NCI-H460 (cell line): ENCODE data around the gene NTN3. TPM values are rescaled to one million over a fixed set of nuclear protein-coding genes. Genes with fewer than 3 reads are reported as not detected.
"Not testable (repeated sequence)": the region's sequence is repeated elsewhere in the genome, so short reads cannot be mapped to it uniquely, and the experiment has no call there.

Source experiments
- DNase-seq: peaks from one replicate; pipeline ENCODE4 v3.0.0-alpha.2; 2016; ENCODE audit warnings: low read depth; ENCODE audit errors: extremely low read depth
- total RNA-seq: library from RNA; depleted of rRNA; stranded (reverse); fragments of >200 nt; shearing (Covaris generic); gene quantifications from 2 replicates; pipeline ENCODE4 v1.2.3, GENCODE V29; 2014

The NTN3 gene
- total RNA-seq, 1 experiment from 2014 or later = 0.07 TPM

DNA sequence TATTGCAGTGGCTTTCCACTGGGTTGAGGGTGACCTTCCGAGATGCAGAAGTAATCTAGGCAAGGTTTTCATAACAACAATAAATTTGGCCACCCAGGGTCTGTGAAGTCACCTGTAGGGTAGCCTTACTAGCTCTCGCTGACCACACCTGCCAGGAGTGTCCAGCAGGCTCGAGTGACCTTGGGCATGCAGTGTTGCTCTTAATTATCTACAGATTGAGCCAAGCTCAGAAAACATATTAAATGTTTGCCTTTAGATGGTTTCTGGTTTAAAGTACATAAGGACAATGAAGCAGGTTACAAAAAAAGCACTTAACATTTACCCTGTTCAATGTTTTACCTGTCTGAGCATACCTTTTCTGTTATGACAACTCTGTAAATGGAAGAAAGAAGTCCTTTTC is 5.6 kb downstream of the NTN3 start:
- no peak for DNase-seq

DNA sequence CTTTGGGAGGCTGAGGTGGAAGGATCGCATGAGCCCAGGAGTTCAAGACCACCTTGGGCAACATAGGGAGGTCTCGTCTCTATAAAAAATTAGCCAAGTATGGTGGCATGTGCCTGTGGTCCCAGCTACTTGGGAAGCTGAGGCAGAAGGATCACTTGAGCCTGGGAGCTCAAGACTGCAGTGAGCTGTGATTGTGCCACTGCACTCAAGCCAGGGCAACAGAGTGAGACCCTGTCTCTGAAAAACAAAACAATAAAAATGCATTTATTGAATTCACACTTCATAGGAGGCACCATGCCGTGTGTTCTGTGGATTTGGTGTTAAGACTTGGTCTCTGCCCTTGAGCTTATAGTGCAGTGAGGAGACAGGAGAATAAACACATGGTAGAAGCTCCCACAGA is 6.2 kb downstream of the NTN3 start:
- DNase-seq = no peak

DNA sequence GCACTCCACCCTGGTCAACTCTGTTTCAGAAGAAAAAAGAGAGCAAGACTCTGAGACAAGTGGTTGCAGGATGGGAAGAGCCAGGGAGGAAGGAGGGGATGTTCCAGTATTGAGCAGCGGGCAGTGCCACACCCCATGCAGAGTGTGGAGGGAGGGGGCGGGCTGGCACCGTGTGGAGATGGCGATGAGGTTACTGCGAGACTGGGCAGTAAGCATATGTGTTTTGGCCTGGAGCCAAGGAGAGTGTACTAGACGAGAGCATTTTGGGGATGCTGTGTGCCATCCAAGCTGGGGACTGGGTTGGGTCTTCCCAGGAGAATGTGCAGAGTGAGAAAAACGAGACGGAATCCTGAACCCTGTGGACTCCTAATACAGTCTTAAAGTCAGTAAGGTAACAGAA is 7.2 kb downstream of the NTN3 start:
- DNase-seq = no peak

DNA sequence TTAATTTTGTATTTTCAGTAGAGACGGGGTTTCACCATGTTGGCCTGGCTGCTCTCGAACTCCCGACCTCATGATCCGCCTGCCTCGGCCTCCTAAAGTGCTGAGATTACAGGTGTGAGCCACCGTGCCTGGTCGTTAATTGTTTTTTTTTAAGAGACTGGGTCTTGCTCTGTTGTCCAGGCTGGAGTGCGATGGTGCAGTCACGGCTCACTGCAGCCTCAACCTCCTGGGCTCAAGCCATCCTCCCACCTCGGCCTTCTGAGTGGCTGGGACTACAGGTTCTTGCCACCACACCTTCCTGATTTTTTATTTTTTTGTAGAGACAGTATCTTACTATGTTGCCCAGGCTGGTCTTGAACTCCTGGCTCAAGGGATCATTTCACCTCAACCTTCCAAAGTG is 8.9 kb downstream of the NTN3 start:
- DNase-seq = not testable (repeated sequence)

DNA sequence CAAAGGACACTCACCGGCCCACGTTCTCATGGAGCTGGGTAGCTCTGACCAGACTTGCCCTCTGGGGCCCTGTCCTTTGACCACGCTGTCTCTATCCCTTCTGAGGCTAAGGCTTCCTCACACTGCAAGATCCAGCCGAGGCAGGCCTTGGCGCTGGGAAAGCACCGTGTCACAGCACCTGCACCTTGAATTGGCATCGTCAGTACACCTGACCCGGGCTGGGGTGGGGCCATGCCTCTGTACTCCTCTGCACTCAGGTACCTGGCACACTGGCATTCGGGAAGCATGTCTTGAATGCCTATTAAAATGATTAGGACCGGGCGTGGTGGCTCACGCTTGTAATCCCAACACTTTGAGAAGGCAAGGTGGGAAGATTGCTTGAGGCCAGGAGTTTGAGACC is 9.9 kb downstream of the NTN3 start:
- DNase-seq = no peak

DNA sequence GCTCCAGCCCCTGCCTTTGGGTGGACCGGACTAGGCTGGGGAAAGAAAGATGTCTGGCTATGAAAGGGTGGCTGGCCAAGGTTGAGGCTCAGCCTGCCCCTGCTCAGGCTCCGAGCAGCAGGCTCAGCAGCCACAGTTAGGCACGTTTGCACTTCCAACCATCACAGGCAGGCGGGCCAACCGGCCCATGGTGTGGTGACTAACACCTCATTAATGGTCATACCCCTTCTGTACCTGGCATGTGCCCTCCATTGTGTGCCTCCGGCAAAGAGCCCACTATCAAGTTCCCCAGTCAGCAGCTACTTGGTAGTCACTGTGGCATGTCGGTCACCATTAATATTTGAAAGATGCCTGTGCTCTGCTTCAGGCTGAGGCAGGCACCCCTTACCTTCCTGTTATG is 10.6 kb downstream of the NTN3 start:
- DNase-seq = no peak

DNA sequence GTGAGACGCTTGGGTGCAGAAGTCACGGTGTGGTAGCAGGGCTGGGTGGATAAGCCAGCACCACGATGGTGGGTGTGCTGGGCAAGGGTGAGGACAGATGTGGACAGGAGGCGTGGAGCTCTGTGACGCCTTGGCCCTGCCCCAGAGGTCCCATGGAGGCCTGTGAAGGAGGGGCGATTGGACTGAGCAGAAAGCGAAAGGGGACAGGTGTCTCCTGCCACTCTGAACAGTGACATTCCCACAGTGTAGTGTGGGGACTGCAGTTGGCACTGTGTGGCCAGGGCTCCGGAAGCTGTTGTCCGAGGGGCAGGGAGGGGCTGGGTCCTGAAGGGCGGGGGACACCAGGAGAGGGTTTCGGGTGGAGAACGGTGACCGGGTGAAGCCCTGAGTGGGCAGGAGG is 11.2 kb downstream of the NTN3 start:
- no peak for DNase-seq

DNA sequence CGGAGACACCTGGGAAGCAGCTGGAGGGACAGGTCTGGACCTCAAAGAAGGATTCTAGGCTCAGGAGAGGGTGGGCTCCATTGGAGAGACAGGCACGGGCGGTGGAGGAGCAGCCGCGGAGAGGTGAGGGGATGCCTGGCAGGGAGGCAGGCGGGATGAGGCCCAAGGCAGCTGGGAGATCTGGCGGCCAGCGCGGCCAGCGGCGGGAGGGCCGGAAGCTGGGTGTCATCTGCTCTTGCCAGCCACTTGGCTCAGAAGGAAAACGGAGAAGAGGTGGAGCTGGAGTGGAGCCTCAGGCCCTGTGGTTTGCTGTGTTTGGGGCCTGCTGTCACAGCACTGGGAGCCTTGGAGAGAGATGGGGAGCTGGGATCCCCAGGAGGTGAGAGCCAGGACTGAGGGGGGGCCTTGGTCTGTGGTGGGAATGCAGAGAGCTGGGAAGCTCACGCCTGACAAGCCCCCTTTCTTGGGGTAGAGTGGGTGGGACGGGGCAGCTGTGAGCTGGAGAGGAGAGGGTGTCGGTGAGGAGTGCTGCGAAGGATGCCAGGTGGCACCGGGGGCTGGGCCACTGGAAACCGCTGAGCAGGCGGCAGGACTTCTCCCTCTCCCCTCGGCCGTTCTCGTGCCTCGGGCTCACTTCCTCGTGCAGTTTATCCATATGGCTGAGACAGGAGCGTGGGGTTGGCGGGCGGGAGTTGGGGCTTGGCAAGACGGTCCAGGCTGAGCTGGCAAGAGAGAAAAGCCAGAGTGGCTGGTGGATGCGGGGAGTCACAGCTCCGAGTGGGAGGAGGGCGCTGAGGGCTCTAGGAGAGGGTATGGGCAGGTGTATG is 11.8 kb downstream of the NTN3 start:
- DNase-seq = no peak

DNA sequence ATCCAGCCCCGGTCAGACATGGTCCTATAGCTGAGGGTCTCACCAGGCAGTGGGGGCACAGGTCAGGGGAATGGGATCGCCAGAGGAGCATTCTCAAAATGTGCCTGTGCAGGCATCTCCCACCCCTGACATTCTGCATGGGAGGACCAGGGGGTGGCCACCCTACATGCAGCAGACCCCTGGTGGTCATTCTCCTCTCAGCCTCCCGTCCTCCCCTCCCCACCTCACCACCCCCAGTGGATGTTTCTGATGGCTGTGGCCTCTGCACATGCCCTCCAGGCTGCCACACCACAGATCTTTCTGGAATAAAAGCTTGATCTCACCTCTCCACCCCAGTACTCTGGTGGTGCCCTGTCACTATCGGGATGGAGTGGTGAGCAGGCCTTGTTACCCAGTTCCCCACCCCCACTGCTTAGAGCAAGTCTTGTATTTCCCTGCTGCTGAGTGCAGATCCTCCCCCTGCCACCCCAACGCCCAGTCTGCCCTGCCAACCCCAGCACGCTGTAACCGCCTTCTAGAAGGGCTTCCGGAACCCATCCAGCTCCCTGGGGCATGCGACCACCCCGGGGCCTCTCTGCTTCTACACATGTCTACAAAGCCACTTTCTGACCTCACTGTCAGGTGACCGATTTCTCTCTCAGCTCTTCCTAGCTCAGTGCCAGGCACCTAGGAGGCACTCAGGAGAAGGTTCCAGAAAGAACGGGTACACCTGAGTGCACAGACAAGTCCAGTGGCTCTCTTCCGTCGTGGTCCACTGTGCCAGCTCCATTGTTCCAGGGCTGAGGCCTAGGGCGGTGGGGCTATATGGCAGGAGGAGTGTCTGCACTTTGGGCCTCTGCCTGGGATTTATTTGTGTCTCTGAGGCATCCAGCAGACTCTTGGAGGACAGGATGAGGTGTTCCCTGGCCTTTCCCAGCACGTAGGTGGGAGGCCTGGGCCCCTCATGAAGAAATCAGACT is 13.1 kb downstream of the NTN3 start:
- no peak for DNase-seq

DNA sequence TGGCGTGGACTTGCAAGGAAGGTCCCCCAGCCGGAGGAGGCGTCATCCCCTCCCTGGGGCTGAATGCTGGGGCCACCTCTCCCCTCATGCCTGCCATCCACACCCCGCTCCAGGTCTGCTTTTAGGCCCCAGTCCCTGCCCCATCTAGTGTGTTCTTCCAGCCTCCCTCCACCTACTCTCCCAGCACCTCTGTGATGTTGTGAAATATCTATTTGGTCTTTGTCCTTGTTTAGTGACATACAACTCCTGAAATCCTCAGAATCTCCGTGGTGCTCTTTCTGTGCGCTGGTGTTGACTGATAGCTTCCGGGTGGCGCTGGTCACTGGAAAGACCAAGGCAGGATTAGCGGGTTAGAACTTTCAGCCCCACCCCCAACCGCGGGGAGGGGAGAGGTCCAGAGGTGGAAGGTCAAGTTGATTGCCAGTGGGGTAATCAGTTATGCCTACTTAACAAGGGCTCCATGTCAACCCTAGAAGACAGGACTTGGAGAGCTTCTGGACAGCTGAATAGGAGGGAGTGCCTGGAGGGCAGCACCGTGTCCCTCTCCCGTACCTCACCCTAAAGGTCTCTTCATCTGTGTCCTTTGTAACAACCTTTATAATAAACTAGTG is 13.9 kb downstream of the NTN3 start:
- DNase-seq = no peak

DNA sequence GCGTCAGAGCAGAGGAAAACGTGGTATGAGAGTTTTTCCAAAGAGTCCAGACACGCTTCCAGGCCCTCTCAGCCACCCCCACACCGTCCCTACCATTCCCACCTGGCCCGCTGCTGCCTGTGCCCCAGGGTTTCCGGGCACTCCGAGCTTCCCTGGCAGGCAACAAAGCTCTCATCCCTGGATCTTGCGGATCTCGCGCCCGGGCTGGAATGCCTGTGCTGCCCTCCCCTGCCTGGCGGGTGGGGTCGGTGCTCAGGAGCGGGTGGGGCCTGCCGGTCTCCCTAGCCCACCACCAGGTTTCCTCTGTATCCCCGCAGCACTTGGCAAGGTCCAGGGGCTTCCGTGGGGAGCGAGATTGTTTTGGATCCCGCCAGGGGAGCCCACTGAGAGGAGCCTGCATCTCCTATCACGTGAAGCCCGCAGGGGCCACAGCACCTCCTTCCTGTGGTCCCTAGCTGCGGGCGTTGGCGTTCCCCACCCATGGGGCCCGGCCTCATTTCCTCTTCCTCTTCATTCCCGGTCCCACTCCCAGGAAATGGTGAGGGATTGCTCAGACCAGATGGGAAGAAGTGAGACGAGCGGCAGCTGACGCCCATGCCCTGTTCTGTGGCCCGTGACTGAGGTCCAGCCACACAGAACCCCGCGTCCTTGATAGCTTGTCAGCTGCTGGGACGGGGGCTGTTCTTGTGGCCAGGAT is 14.9 kb downstream of the NTN3 start:
- no peak for DNase-seq

DNA sequence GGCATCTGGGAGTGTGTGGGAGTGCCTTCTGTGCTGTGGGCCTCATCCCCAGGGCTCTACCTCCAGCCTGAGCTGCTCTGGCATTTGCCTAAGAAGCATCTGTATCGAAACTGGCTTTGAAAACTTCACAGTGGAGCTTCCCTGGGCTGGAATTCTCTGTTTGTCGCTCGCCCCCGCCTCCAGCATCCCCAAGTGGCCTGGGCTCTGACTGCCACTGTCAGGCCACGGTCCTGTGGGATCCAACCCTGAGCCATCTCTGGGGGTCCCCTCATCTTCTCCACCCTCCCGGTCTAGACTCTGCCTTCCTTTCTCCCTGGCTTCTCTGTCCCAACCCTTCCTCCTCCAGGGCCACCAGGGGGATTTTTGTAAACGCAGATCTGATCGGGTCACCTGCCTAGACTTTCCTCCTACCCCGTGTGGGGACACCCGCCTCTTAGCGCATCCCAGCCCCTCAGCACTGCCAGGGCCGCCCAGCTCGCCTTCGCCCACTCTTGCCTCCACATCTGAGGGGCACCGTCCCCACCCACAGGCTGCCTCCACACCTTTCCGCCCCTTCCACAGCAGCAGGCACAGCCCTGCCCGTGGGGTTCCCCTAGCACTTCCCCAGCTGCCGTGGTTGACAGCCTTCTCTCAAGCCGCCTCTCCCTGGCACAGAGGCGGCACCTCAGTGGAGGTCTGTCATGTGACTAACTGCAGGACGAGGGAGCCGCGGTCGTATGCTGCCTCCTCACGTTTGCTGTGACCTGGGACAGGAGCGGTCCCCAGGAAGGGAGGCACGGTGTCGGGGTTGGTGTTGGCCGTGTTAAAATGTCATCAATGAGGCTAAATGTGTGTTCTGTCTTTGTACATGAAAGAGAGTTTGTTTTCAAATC is 15.8 kb downstream of the NTN3 start:
- no peak for DNase-seq

DNA sequence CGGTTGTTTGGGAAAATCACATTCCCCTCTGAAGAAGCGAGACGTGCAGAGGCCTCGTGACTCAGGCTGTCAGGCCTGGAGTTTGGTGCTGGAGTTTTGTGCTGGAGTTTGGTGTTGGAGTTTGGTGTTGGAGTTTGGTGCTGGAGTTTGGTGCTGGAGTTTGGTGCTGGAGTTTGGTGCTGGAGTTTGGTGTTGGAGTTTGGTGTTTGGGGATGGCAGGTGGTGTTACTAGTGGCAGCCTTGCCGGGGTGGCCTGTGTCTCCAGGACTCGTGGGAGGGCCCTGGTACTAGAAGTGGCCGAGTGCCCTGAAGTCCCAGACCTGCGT is 16.4 kb downstream of the NTN3 start:
- no peak for DNase-seq

DNA sequence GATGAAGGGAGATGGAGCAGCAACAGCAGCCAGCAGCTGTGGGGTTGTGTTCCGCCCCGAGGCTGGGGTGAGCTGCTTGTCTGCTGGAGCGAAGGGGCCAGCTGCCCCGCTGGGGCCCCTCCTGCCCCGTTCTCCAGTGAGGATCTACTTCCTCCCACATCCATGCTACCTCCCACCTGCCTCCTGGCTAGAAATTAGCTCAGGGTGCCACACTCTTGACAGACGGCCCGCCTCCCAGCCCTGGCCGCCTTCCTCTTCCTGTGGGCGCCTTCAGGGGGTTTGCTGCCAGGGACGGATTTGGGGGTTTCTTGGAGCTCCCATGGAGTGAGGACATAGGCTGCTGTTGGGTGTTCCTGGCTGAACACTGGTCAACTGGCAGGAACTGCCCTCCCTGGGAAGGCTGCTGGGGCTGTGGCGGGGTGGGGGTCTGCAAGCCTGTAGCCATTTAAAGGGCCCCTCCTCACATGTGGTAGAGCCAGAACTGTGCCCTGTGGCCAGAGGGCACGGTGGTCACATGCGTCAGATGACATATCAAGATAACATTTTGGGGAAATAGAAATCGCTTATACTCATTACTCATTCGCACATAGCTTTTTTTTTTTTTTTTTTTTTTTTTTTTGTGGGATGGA is 16.9 kb downstream of the NTN3 start:
- DNase-seq = no peak

DNA sequence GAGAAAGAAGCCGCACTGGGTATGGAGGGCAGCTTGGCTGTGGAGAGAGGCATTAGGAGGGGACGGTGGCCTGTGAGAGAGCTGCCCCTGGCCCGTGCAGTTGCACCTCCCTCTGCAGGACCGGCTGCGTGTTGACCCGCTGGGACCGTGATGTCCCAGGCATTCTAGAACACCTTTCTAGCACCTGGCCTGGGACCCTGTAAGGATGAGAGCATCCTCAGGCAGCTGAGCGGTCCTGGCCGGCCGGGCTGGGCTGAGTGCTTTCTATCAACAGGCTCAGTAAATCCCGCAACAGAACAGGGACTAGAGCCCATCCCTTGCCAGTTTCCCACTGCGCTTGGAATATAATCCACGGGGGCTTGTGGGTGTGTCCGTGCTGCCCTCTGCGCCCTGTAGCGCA is 18.5 kb downstream of the NTN3 start:
- DNase-seq = no peak

DNA sequence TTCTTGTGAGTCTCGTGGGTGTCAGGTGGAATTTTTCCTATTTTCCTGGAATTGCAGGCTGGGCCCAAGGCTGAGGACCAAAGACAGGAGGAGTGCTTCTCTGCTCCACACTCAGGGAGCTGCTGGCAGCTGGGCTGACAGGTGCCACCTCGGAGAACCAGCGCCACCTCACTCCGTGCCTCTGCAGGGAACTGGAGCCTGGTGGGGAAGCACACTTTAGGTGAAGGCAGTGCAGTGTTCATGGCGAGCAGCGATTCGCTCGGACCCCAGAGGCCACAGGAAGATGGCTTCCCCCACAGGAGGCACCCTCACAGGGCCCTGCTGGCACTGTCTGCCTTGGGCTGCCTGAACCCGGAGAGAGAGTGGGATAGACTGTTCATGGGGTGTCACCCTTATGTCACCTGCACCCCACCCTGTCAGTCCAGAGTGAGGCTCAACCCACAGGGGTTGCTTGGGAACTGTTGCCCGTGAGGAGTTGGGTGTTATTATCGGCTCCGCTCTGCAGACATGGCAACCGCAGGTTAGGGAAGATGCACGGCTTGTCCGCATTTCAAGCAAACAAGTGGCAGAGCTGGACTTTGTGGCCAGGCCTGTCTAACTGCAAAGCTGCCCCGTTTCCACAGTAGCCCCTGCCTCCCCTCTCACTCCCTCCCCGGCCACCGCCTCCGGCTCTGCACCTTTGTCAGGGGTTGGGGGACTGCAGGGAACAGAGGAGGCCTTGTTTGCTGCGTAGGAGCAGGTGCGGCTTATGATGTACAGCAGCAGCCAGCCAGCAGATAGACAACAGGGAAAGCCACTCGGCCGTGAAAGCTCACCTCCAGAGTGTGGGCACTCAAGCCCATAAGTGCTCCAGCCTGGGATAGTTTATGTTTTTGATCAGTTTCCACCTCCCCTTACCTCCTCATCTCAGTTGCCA is 19.4 kb downstream of the NTN3 start:
- no peak for DNase-seq

DNA sequence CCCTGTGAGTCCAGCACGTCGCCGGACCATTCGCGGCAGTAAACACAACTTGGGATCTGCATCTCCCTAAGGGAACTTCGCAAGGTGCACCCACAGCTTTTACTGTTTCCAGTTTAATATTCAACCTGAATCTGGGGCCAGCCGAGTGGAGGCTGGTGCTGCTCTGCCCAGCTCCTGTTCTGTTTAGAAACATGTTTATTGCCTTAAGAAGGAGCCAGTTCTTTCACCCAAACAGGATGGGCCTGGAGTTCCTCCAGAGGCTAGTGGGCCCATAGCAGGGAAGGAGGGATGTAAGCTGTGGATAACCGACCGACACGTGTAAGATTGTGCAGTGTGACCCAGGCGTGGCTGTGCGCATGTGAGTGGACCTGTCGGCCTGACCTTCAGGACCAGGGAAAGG is 21.2 kb downstream of the NTN3 start:
- no peak for DNase-seq

DNA sequence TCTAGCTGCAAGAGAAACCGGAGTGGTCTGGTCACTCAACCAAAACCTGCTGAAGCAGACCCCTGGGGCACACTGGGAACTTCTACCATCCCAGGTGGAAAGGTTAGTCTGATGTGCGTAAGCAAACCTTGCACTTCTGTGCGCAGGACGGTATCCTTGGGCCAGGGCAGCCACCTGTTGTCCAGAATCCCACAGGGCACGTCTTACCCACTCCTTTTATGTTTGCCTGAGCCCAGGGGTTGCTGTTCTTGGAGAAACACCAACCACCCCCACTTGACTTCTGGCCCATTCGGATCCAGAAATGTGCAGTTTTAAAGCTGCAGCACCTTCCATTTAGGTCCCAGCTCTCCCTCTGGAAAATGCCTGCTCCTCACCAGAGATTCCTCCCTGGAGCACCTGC is 22.5 kb downstream of the NTN3 start:
- no peak for DNase-seq
